Stimulated activated CD8-positive, alpha-beta memory T cell treated with anti-CD3 and anti-CD28 coated beads, Interleukin-4, amount 100 ng/mL, for 1 hour (primary cell): ENCODE data around the gene MRPL24.

Experiments
- DNase-seq, 2 donors: peaks; one replicate each; pipeline ENCODE4 v3.0.0-alpha.2; 2020; ENCODE audit warnings: low read depth in 2 of 2, low spot score in 1 of 2

MRPL24 gene

GRCh38 chr1:156692925-156693847, 47.7 kb downstream of the MRPL24 start:
- no peak for DNase-seq

DNA sequence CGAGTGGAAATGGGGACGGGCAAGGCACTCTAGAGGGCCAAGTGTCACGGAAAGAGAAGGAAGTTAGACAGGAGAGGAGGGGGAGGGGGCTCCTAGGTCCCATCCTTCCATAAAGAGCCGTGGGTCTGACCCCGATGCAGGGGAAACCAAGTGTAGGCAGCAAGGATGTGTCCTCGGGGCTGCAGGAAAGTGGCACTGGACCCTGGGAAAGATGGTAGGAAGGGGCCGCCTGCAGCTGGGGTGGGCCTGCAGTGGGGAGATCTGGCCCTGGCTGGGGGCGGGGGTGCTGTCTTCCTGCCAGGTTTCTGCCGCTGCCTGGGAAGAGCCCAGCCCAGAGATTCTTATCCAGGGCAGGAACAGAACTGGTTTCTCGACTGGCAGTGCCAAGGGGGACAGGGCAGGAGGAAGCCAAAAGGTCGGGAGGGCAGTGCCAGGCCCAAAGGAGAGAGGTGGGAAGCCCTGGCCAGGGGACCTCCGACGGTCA, 48.4 kb downstream of the MRPL24 start:
- DNase-seq, result no peak

- DNase-seq, result no peak
Measured at GRCh38 chr1:156691665-156692440, 49.0 kb downstream of the MRPL24 start.

- no peak for DNase-seq
Measured at GRCh38 chr1:156691191-156691590, 49.7 kb downstream of the MRPL24 start.

DNA sequence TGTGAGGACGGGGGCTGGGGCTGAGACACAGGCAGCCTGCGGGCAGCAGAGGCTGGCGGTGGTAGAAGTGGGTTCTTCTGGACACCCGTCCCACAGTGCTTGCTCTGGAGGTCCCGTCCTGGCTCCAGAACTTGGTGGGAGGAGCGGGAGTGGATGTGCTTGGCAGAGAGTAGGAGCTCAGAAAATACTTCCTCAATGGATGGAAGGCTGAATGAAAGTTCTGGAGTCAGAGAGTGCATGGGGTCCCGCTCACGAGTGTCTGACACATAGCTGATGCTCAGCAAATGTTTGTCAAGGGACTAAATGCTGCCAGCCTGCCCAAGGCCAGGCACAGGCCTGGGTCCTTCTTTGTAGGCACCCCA, 50.2 kb downstream of the MRPL24 start:
- no peak for DNase-seq

GRCh38 chr1:156689953-156690674, 50.8 kb downstream of the MRPL24 start:
- no peak for DNase-seq

DNA sequence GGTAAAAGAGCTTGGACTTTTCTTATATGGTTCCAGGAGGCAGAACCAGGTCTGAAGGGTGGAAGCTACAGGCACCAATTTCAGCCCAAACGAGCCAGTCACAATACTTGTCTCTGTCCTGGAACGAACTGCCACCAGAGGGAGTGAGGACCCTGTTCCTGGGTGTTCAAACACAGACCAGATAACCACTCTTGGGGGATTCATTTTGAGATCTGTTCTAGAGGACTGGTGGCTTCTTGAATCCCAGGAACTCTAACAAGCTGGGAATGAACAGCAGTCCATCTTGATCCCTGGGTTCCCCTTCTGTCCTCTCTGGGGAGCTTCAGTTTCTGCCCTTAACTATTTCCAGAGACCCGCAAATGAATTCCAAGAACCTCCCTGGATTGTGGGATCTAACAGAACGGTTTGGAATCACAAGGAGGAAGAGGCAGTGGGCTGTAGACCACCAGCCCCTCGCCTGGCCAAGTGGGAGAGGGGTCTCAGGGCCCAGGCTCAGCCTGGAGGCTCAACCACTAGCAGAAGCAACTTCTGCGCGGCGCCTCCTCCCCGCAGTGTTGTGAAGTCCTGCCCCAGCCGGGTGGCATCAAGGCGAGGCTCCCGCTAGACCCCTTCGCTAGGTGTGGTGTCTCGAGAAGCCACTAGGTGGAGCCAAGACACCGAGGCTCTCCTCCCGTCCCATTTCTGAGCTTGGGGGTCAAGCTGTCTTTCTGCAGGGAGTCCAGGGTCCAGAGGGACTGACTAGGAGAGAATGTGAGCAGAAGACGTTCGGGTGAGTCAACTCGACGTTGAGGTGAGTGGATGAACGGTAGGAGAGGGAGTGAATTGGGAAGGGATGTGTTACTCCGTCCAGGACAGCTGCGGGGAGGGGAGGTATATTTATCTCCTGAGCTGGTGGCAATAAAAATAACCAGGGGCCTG, 51.6 kb downstream of the MRPL24 start:
- DNase-seq, result peak; percentile 33 to 53
